Esophagus squamous epithelium (tissue), 4 donors: ENCODE measurements around the gene GNPTAB.

Experiments
- CTCF ChIP-seq, 6 experiments: fragments of 450-650 bp in 4 of 6; fragments of 200-600 bp in 2 of 6; sonication (generic) in 2 of 6; IDR thresholded peaks; one replicate each; pipeline ENCODE4 v1.5.1; 2016 to 2019; ENCODE audit warnings: antibody characterized with exemption in 6 of 6, mild to moderate bottlenecking in 4 of 6, moderate library complexity in 4 of 6
- POLR2A ChIP-seq, 4 donors: fragments of 450-650 bp; IDR thresholded peaks; one replicate each; pipeline ENCODE4 v1.6.1; 2017; ENCODE audit warnings: antibody characterized with exemption in 4 of 4, mild to moderate bottlenecking in 4 of 4, moderate library complexity in 3 of 4

- TF ChIP-seq POLR2A (IDR thresholded peaks at IDR 0.05) = no peak
- TF ChIP-seq CTCF (IDR thresholded peaks at IDR 0.05) = no peak
Observed at GRCh38 chr12:101779200-101779599, 51.6 kb downstream of the GNPTAB start.
